K562 (cell line): Measurements from ENCODE around the gene UBE3D. TPM values are rescaled to one million over a fixed set of nuclear protein-coding genes. Genes with fewer than 3 reads are reported as not detected.

ENCODE experiments used
- CGGBP1 ChIP-seq: fragments of 250-450 bp; sonication (Bioruptor Pico); IDR thresholded peaks from 2 replicates; pipeline ENCODE4 v1.9.0; 2021; ENCODE audit warnings: mild to moderate bottlenecking
- CHD2 ChIP-seq: IDR thresholded peaks from 2 replicates; pipeline ENCODE4 v1.6.1; 2011; ENCODE audit warnings: low read depth, low read length
- CTBP1 ChIP-seq: fragments of 450-650 bp; IDR thresholded peaks from 2 replicates; pipeline ENCODE4 v1.6.1; 2016; ENCODE audit warnings: borderline replicate concordance
- DDX20 ChIP-seq: fragments of 450-650 bp; IDR thresholded peaks from 2 replicates; pipeline ENCODE4 v1.6.1; 2016; ENCODE audit warnings: missing genetic modification characterization, low read depth, mild to moderate bottlenecking, missing compliant biosample characterization, moderate library complexity
- ETV6 ChIP-seq, 3 experiments: fragments of 150-350 bp in 1 of 3; sonication (generic) in 1 of 3; formaldehyde crosslinking in 1 of 3; IDR thresholded peaks; 2 replicates each; pipeline versions ENCODE4 v1.6.1 to v1.8.0; 2014 to 2022; ENCODE audit warnings: borderline replicate concordance in 2 of 3, low read depth in 2 of 3, antibody characterized with exemption in 1 of 3, low read length in 1 of 3, mild to moderate bottlenecking in 1 of 3, missing genetic modification reagents in 1 of 3
- HDAC8 ChIP-seq: fragments of 450-650 bp; IDR thresholded peaks from 2 replicates; pipeline ENCODE4 v1.6.1; 2016; ENCODE audit warnings: mild to moderate bottlenecking, missing genetic modification characterization, moderate library complexity, missing compliant biosample characterization
- HMBOX1 ChIP-seq: sonication (generic); IDR thresholded peaks from 2 replicates; pipeline ENCODE4 v1.6.1; 2016
- KAT8 ChIP-seq: fragments of 450-650 bp; IDR thresholded peaks from 2 replicates; pipeline ENCODE4 v1.6.1; 2016; ENCODE audit warnings: low read depth, mild to moderate bottlenecking
- L3MBTL2 ChIP-seq: fragments of 450-650 bp; IDR thresholded peaks from 2 replicates; pipeline ENCODE4 v1.6.1; 2016; ENCODE audit warnings: mild to moderate bottlenecking, moderate library complexity
- MITF ChIP-seq: IDR thresholded peaks from 2 replicates; pipeline ENCODE4 v1.6.1; 2014; ENCODE audit warnings: antibody characterized with exemption
- NFE2 ChIP-seq: IDR thresholded peaks from 2 replicates; pipeline ENCODE4 v1.6.1; 2014; ENCODE audit warnings: antibody characterized with exemption, low read depth
- SMARCE1 ChIP-seq: fragments of 450-650 bp; IDR thresholded peaks from 2 replicates; pipeline ENCODE4 v1.7.1; 2016; ENCODE audit warnings: mild to moderate bottlenecking
- ZBTB1 ChIP-seq: sonication (generic); formaldehyde crosslinking; IDR thresholded peaks from 2 replicates; pipeline ENCODE4 v1.8.1; 2023; ENCODE audit warnings: missing genetic modification reagents, low read depth, mild to moderate bottlenecking, borderline replicate concordance
- ZNF395 ChIP-seq: fragments of 200-800 bp; sonication (Bioruptor generic); IDR thresholded peaks from 2 replicates; pipeline ENCODE4 v1.6.1; 2017; ENCODE audit warnings: missing genetic modification characterization, missing compliant biosample characterization
- ZNF407 ChIP-seq: fragments of 450-650 bp; IDR thresholded peaks from 2 replicates; pipeline ENCODE4 v1.6.1; 2016; ENCODE audit warnings: low read depth
- polyA plus RNA-seq, 8 experiments: library from polyadenylated mRNA; depleted of rRNA in 4 of 8; stranded (reverse) in 5 of 8; unstranded in 3 of 8; fragments of >200 nt; fragmentation: Nextera tagmentation in 2 of 8; fragmentation: Illumina TruSeq in 1 of 8; extraction: Ambion mirVana in 2 of 8; extraction: Trizol in 1 of 8; gene quantifications; 2 replicates each; pipeline versions ENCODE4 v1.2.1 to v1.2.3, GENCODE V29; 2011 to 2014; ENCODE audit warnings: inconsistent platforms in 1 of 8, missing spikeins in 1 of 8
- total RNA-seq, 7 experiments: library from RNA; depleted of rRNA in 6 of 7; stranded (reverse); fragments of >200 nt in 6 of 7; fragmentation: Illumina TruSeq in 2 of 7; extraction: Trizol in 2 of 7; gene quantifications; 2 replicates each; pipeline versions ENCODE4 v1.2.1 to v1.2.3, GENCODE V29; 2011 to 2021; ENCODE audit warnings: low replicate concordance in 1 of 7

UBE3D gene
- total and polyA plus RNA-seq, 9 of the 15 experiments (the other 6 are each of a cell fraction or from before 2014, with no cell fraction given) = 9.4 to 17.6 (median 11.9) TPM

GRCh38 chr6:83065511-83066192, at the start of gene UBE3D (continued):
- 0 out of 2 replicates have a peak, but pooled peaks have one; percentile 14 for TF ChIP-seq CHD2
- TF ChIP-seq ETV6 (IDR thresholded peaks at IDR 0.05; ENCODE audit: borderline replicate concordance in 1 of 2, low read depth in 2 of 2, low read length in 1 of 2) = no peak
- no peak for TF ChIP-seq ETV6 (CRISPR knock-in tag; IDR thresholded peaks at IDR 0.05; ENCODE audit: borderline replicate concordance)
- no peak for TF ChIP-seq ZNF407
- TF ChIP-seq CGGBP1 (CRISPR knock-in tag) = no peak
- TF ChIP-seq SMARCE1 = no peak
- no peak for TF ChIP-seq HDAC8
- 0 out of 2 replicates have a peak, but pooled peaks have one; percentile 31 for TF ChIP-seq NFE2
- TF ChIP-seq MITF = peak; percentile 100
- no peak for TF ChIP-seq HMBOX1
- TF ChIP-seq CTBP1 = peak; percentile 85
- no peak for TF ChIP-seq ZBTB1 (CRISPR knock-in tag)
- 0 out of 2 replicates have a peak, but pooled peaks have one; percentile 48 for TF ChIP-seq ZNF395 (CRISPR knock-in tag)
- peak; percentile 87 for TF ChIP-seq L3MBTL2
- no peak for TF ChIP-seq DDX20 (tag)
- no peak for TF ChIP-seq KAT8
